DOHH2 (cell line): ENCODE measurements around the gene PSME2.

Experiments used
- H3F3A ChIP-seq: fragments of 200-600 bp; sonication (generic), shearing (Covaris generic); 2 replicates; pipeline ENCODE4 v1.6.0; 2016; ENCODE audit warnings: antibody characterized with exemption, mild to moderate bottlenecking; ENCODE audit not compliant: control insufficient read depth, insufficient read depth
- H3K27ac ChIP-seq: fragments of 200-600 bp; sonication (generic); 2 replicates; pipeline ENCODE4 v1.5.1; 2014; ENCODE audit warnings: low read depth, mild to moderate bottlenecking, low read length, moderate library complexity
- H3K27me3 ChIP-seq: fragments of 200-600 bp; sonication (generic); 2 replicates; pipeline ENCODE4 v1.6.1; 2014; ENCODE audit warnings: mild to moderate bottlenecking, low read length, mixed read lengths; ENCODE audit not compliant: control insufficient read depth
- H3K36me3 ChIP-seq: fragments of 200-600 bp; sonication (generic); 2 replicates; pipeline ENCODE4 v1.6.1; 2014; ENCODE audit warnings: mild to moderate bottlenecking, low read length, moderate library complexity, mixed read lengths; ENCODE audit not compliant: control insufficient read depth
- H3K4me1 ChIP-seq: fragments of 200-600 bp; sonication (generic); 2 replicates; pipeline ENCODE4 v1.6.1; 2014; ENCODE audit warnings: mild to moderate bottlenecking, low read length, mixed read lengths; ENCODE audit not compliant: control insufficient read depth
- H3K4me2 ChIP-seq: fragments of 200-600 bp; sonication (generic); 2 replicates; pipeline ENCODE4 v1.6.0; 2014; ENCODE audit warnings: mild to moderate bottlenecking, low read length, moderate library complexity
- H3K4me3 ChIP-seq: fragments of 200-600 bp; sonication (generic); 2 replicates; pipeline ENCODE4 v1.5.1; 2014; ENCODE audit warnings: mild to moderate bottlenecking, low read length, mixed read lengths
- H3K79me2 ChIP-seq: fragments of 200-600 bp; sonication (generic); 2 replicates; pipeline ENCODE4 v1.6.1; 2014; ENCODE audit warnings: mild to moderate bottlenecking, low read length, mixed read lengths; ENCODE audit not compliant: control insufficient read depth
- H3K9me2 ChIP-seq: fragments of 200-600 bp; sonication (generic); replicated peaks from 2 replicates; pipeline ENCODE4 v1.6.1; 2014; ENCODE audit warnings: mild to moderate bottlenecking, low read length, mixed read lengths; ENCODE audit not compliant: control insufficient read depth
- H3K9me3 ChIP-seq: fragments of 200-600 bp; sonication (generic); 2 replicates; pipeline ENCODE4 v1.6.1; 2014; ENCODE audit warnings: antibody characterized with exemption, low read length, mixed read lengths; ENCODE audit not compliant: control insufficient read depth, insufficient read depth
- H4K20me1 ChIP-seq: fragments of 200-600 bp; sonication (generic); 2 replicates; pipeline ENCODE4 v1.6.0; 2014; ENCODE audit warnings: low read depth, mild to moderate bottlenecking, antibody characterized with exemption, low read length, moderate library complexity; ENCODE audit not compliant: control insufficient read depth, insufficient read depth
- CTCF ChIP-seq: fragments of 200-600 bp; sonication (generic); IDR thresholded peaks from one replicate; pipeline ENCODE4 v1.5.1; 2014; ENCODE audit warnings: antibody characterized with exemption, mild to moderate bottlenecking, low read depth, low read length; ENCODE audit not compliant: poor library complexity, severe bottlenecking
- EZH2phosphoT487 ChIP-seq: fragments of 200-600 bp; sonication (generic); IDR thresholded peaks from 2 replicates; pipeline ENCODE4 v1.6.1; 2017; ENCODE audit warnings: borderline replicate concordance, mild to moderate bottlenecking, antibody characterized with exemption, low read length, moderate library complexity, mixed read lengths

PSME2 gene

GRCh38 chr14:24110523-24110922 lies 35.9 kb downstream of the PSME2 start:
- peaks cover 17% of the 10 kb centered on the region for H3K4me1 ChIP-seq
- no peaks in the 10 kb centered on the region for H3K9me3 ChIP-seq
- no peak overlapping the region for H3K27ac ChIP-seq
- no peaks in the 10 kb centered on the region for H3K27me3 ChIP-seq
- no peak overlapping the region for H3K4me2 ChIP-seq
- peaks cover 11% of the 10 kb centered on the region for H3K79me2 ChIP-seq
- H3K9me2 ChIP-seq, result no peaks in the 10 kb centered on the region
- TF ChIP-seq EZH2phosphoT487 (no peak), CTCF (no peak)
- peaks cover 6% of the 10 kb centered on the region; the same call in 1 of the 2 replicates for H3K36me3 ChIP-seq
- peaks cover 17% of the 10 kb centered on the region for H3F3A ChIP-seq
- H4K20me1 ChIP-seq, result peaks cover under 1% of the 10 kb centered on the region; the same call in 1 of the 2 replicates
- no peak overlapping the region for H3K4me3 ChIP-seq

GRCh38 chr14:24110060-24110459 lies 36.4 kb downstream of the PSME2 start:
- H3K79me2 ChIP-seq, result peaks cover 7% of the 10 kb centered on the region
- peaks cover 15% of the 10 kb centered on the region for H3K4me1 ChIP-seq
- H3K4me3 ChIP-seq, result no peak overlapping the region
- no peaks in the 10 kb centered on the region for H3K9me3 ChIP-seq
- TF ChIP-seq EZH2phosphoT487 (no peak), CTCF (no peak)
- no peaks in the 10 kb centered on the region for H3K27me3 ChIP-seq
- no peak overlapping the region for H3K27ac ChIP-seq
- H3K4me2 ChIP-seq, result no peak overlapping the region
- peaks cover 5% of the 10 kb centered on the region; the same call in 1 of the 2 replicates for H3K36me3 ChIP-seq
- no peaks in the 10 kb centered on the region for H3K9me2 ChIP-seq
- no peaks in the 10 kb centered on the region for H4K20me1 ChIP-seq
- peaks cover 17% of the 10 kb centered on the region for H3F3A ChIP-seq

GRCh38 chr14:24108336-24108874 lies 38.0 kb downstream of the PSME2 start:
- peaks cover 3% of the 10 kb centered on the region for H3K79me2 ChIP-seq
- H3K4me3 ChIP-seq, result no peak overlapping the region
- H3K27me3 ChIP-seq, result no peaks in the 10 kb centered on the region
- H3K4me2 ChIP-seq, result peak overlapping the region; percentile 58
- peaks cover 14% of the 10 kb centered on the region for H3F3A ChIP-seq
- H3K36me3 ChIP-seq, result peaks cover 4% of the 10 kb centered on the region
- H3K27ac ChIP-seq, result no peak overlapping the region
- no peaks in the 10 kb centered on the region for H3K9me2 ChIP-seq
- H3K9me3 ChIP-seq, result no peaks in the 10 kb centered on the region
- no peak for TF ChIP-seq CTCF
- no peak for TF ChIP-seq EZH2phosphoT487
- peaks cover 15% of the 10 kb centered on the region for H3K4me1 ChIP-seq
- no peaks in the 10 kb centered on the region for H4K20me1 ChIP-seq
